ENCODE results near the gene SORCS3.

DNA sequence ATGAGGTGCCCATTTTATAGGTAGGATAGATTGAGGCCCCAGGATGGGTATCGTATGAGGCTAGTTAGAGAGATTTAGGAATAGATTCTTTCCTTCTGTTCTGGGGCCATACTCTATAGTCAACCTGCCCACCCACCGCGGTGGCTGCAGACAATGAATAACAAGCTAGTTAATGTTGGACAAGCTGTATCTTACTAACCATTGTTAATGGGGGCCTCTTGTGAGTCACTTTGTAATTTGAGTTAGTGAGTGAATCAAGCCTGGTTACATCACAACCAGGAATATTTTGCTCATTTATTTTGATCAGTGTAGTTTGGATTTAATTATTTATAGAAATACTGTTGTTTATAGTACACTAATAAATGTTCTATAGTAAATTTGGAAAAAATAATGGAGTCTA, 7.3 kb downstream of the SORCS3 start:
- TF ChIP-seq, protein P1, sequence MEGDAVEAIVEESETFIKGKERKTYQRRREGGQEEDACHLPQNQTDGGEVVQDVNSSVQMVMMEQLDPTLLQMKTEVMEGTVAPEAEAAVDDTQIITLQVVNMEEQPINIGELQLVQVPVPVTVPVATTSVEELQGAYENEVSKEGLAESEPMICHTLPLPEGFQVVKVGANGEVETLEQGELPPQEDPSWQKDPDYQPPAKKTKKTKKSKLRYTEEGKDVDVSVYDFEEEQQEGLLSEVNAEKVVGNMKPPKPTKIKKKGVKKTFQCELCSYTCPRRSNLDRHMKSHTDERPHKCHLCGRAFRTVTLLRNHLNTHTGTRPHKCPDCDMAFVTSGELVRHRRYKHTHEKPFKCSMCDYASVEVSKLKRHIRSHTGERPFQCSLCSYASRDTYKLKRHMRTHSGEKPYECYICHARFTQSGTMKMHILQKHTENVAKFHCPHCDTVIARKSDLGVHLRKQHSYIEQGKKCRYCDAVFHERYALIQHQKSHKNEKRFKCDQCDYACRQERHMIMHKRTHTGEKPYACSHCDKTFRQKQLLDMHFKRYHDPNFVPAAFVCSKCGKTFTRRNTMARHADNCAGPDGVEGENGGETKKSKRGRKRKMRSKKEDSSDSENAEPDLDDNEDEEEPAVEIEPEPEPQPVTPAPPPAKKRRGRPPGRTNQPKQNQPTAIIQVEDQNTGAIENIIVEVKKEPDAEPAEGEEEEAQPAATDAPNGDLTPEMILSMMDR (IDR thresholded peaks at IDR 0.05; ENCODE audit: low read length): no peak
- TF ChIP-seq EZH2phosphoT487 (IDR thresholded peaks at IDR 0.05; ENCODE audit: low read length) (no peak), EZH2 (optimal IDR thresholded peaks at IDR 0.05; ENCODE audit: low read depth, low read length) (no peak)

Data from MM.1S (cell line).